OCI-LY3 (cell line): ENCODE measurements around the gene ADAMTS15.

Experiments
- EZH2phosphoT487 ChIP-seq: fragments of 200-600 bp; shearing (Covaris generic); IDR thresholded peaks from 2 replicates; pipeline ENCODE4 v1.6.1; 2018; ENCODE audit warnings: antibody characterized with exemption, mixed run types, low read depth
- TF ChIP-seq, protein P1 (sequence below): fragments of 200-600, 300-600 bp; sonication (generic); IDR thresholded peaks from 2 replicates; pipeline ENCODE4 v1.5.1; 2014; ENCODE audit warnings: antibody characterized with exemption, low read length, low read depth

- TF ChIP-seq, protein P1, sequence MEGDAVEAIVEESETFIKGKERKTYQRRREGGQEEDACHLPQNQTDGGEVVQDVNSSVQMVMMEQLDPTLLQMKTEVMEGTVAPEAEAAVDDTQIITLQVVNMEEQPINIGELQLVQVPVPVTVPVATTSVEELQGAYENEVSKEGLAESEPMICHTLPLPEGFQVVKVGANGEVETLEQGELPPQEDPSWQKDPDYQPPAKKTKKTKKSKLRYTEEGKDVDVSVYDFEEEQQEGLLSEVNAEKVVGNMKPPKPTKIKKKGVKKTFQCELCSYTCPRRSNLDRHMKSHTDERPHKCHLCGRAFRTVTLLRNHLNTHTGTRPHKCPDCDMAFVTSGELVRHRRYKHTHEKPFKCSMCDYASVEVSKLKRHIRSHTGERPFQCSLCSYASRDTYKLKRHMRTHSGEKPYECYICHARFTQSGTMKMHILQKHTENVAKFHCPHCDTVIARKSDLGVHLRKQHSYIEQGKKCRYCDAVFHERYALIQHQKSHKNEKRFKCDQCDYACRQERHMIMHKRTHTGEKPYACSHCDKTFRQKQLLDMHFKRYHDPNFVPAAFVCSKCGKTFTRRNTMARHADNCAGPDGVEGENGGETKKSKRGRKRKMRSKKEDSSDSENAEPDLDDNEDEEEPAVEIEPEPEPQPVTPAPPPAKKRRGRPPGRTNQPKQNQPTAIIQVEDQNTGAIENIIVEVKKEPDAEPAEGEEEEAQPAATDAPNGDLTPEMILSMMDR = no peak
- TF ChIP-seq EZH2phosphoT487 = no peak
Measured at GRCh38 chr11:130520271-130520671, 71.8 kb downstream of the ADAMTS15 start.
